Left colon (tissue), 2 donors: Measurements from ENCODE around the gene DHX36. TPM values are rescaled to one million over a fixed set of nuclear protein-coding genes. Genes with fewer than 3 reads are reported as not detected.

Experiments used
- ATAC-seq: fragments of 200-7000 bp; cut with Tn5 transposase; one replicate; pipeline ENCODE4 v1.9.1; 2020; ENCODE audit warnings: mild to moderate bottlenecking, moderate library complexity
- DNase-seq, 2 donors: peaks; one replicate each; pipeline ENCODE4 v3.0.0-alpha.2; 2020
- intact Hi-C, 2 donors: fragments of 100-400 bp; cut with DNase I in 1 of 2; cut with micrococcal nuclease in 1 of 2; formaldehyde crosslinking; loops; one replicate each; pipeline versions ENCODE4 v1.11.2 to v1.14.0; 2022; cut with DNase I, micrococcal nuclease
- total RNA-seq, 2 donors: library from RNA; stranded (reverse); fragmentation: NEBNext Ultra II Directional; extraction: Animal tissue kit (Norgen Biotek cat#: 25700); gene quantifications; one replicate each; pipeline ENCODE4 v1.2.1, GENCODE V29; 2021
- donor health status: DM: no; HTN: no; CAD: no.
- donor health status: DM: yes; HTN: yes; CAD: no.

DHX36 gene
- total RNA-seq, 2 donors from 2014 or later, result 41.0 to 47.6 TPM

DNA sequence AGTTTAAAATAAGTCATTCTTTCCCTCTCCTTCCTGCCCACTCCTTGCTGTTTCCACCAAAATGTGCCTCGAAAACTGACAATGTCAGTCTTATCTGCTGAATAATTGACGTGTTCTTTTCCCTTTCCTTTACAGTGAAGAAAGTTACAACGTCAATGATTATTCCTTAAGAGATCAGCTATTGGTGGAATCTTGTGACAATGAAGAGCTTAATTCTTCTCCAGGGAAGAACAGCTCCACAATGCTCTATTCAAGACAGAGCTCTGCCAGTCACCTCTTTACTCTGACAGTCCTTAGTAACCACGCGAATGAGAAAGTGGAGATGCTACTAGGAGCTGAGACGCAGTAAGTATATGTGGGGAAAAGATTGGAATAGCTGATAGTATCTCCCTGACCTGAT lies 84.1 kb downstream of the DHX36 start:
- ATAC-seq (no peak), DNase-seq (no peak)
- intact Hi-C loops, result no loop called here

DNA sequence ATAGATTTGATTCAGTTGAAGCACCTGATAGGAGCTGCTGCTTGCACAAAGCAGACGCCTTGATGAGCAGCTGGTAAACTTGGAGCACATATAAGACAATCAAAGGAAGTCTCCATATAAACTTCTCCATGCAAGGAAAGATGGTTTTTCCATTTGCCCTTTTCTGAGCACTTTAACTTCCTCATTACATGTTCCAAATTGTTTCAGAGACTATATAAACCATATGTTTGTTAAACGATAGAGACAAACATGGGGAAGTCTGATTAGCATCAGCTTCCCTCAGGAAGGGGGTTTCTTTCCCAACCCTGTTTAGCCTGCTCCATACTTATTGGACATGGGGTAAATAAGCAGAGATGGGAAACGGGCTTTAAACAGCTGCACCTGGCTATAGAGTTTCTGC lies 88.0 kb downstream of the DHX36 start:
- no peak for DNase-seq
- ATAC-seq, result no peak

DNA sequence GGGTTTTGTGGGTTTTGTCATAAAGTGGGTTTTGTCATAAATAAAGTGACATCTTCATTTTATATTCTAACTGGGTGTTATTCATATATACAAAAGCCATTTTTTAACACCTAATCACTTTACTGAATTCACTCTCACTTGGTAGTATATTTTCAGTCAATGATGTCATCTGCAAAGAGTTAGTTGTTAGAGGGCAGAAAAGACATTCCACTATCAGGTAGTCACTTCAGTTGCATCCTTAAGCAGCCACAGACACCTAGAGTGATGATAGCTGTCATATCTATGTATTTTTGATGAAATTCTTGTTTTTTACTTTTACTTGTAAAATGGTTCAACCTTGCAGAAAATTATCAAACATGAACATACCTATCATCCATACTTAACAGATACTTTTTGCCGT lies 89.0 kb downstream of the DHX36 start:
- no peak for DNase-seq
- ATAC-seq, result no peak
- intact Hi-C loops, result no loop called here

More for the DNA sequence above, 88.0 kb downstream of the DHX36 start:
- intact Hi-C loops, result no loop called here

DNA sequence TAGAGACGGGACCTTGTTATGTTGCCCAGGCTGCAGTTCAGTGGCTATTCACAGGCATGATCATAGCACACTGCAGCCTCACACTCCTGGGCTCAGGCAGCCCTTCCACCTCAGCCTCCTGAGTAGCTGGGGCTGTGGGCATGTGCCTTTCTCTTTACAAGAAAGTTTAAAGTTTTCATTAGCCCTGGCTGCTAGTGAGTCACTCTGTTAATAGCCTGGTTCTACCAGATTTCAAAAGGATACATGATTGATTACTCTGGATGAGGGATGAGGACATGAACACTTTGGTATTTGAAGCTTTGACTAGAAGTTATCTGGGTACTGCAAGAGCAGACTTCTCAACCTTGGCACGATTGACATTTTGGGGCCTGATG lies 95.1 kb downstream of the DHX36 start:
- intact Hi-C loops, result no loop called here
- no peak for ATAC-seq
- no peak for DNase-seq

DNA sequence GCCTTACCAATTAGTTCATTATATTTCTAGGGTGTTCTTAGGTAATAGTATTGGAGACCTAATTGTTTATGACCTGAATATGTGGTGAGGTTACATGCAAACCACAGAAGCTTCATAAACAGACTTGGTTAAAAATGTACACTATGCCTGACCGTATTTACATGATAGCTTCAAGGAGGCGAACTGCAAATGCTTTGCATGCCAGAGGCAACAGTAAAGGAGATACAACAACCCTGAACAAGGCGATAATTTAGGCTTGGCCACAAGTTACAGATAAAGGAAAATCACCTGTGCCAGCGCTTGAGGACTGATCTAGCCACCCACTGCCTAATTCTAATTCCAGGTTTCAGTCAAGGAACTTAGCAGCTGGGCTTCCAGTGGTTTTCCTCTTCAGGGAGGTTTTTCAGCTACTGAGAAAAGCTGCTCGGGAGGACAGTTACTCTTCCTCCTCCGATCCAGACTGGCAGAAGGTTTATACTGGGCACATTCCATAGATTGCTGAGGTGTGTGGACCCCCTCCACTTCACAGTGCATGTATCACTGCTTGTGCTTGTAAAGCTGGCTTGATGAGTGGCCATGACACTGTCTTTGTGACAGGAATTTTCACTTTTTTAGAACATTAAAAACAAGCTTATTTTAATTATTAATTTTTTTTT lies 95.6 kb downstream of the DHX36 start:
- ATAC-seq (no peak), DNase-seq (no peak)
- intact Hi-C loops, result no loop called here

DNA sequence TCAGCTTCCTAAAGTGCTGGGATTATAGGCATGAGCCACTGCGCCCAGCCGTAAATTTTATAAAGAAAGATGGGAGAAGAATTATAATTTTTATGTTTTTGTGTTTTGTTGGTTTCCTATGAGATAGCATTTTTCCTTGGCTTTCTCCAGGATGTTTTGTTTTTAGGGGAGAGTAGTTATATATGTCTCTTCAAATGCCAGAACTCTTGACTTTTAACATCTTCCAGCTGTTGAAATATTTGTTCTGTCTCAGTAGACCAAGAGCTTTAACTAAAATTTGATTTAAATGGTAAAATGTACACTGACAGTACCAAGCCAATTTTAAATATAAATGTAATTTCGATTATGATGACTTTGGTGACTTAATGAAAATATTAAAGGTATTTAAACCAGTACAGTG lies 96.8 kb downstream of the DHX36 start:
- no peak for DNase-seq
- no peak for ATAC-seq
- intact Hi-C loops, result no loop called here

DNA sequence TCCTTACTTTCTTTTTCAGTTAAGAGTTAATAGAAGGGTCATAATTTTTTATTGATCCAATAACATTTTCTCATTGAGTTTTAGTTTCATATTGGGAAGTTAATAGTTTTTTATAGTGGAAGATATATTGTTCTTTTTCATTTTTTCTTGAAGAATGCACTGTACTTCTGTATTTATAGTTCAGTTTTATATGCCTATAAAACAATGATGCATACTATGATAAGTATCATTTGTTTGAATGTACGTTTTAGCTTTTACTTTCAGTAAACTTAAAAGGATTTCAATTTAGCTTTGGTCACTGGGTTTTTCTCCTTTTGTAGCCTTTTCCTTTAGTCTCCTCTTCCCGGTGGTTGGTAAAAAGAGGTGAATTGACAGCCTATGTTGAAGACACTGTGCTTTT lies 98.8 kb downstream of the DHX36 start:
- ATAC-seq (no peak), DNase-seq (no peak)
- intact Hi-C loops, result no loop called here

DNA sequence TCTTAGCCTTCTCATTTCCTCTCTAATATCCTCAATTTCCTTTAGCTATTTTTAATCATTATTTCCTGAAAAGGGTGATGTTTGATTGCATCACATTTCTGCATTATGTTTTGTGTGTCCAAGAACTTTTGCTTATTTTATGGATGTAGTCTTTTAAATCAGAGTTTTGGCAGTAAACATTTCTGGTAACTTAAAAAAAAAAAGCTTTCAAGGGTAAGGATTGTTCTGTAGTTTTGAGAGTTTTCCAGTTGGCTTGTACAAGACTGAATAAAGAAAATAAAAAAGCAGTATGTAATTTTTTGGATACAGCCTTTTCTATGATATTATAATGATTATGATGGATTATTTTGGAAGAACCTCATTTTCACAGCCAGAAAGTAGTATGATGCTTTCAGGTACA lies 99.4 kb downstream of the DHX36 start:
- intact Hi-C loops, result no loop called here
- DNase-seq (no peak), ATAC-seq (no peak)

DNA sequence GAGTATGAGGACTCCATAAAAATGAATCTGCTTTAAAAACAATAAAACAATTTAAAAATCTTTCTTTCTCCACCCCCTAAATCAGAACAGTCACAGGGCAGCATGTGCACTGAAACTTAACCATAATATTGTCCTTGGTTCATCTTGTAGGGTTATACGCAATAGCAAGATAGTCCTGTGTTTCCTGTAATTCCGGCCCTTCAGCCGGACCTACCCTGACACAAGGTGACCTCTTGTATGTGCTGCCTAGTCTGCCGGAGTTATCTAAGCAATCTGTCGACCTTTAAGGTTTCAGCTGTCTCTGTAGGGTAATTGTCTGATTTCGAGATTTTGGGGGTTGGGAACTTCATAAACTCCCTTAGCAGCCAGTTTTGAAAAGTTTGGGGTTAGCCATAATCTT lies 99.9 kb downstream of the DHX36 start:
- ATAC-seq (no peak), DNase-seq (no peak)
- intact Hi-C loops, result no loop called here

DNA sequence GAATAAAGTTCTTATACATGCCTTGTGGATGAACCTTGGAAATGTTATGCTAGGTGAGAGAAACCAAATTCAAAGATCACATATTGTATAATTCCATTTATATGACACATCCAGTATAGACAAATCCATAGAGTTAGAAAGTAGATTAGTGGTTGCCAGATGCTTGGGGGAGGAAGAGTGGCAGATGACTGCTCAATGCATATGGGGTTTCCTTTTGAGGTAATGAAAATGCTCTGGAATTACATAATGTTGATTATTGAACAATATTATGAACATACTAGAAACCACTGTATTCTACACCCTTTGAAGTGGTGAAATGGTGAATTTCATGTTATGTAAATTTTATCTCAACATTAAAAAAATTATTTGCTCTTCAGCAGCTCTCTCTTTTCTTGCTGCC lies 100.8 kb downstream of the DHX36 start:
- ATAC-seq (no peak), DNase-seq (no peak)
- intact Hi-C loops, result no loop called here

Other genes starting within 250 kb of the DHX36 start
- 1 to 10 TPM; 3.3 to 9.1 TPM for gene ARHGEF26, start 203.1 kb downstream of the DHX36 start, total RNA-seq
- gene GPR149, start 105.7 kb upstream of the DHX36 start, total RNA-seq, result not detected